Testis (tissue), 2 donors: ENCODE results near the gene ELMOD3.

Source experiments
- CTCF ChIP-seq, 3 experiments: fragments of 450-650 bp in 2 of 3; fragments of 200-600 bp in 1 of 3; sonication (generic) in 1 of 3; IDR thresholded peaks; one replicate each; pipeline ENCODE4 v1.5.1; 2016 to 2019; ENCODE audit warnings: antibody characterized with exemption in 3 of 3, mild to moderate bottlenecking in 2 of 3, moderate library complexity in 1 of 3
- POLR2A ChIP-seq: fragments of 450-650 bp; IDR thresholded peaks from one replicate; pipeline ENCODE4 v1.6.1; 2017; ENCODE audit warnings: antibody characterized with exemption, mild to moderate bottlenecking, moderate library complexity

GRCh38 chr2:85429213-85429923 lies 74.8 kb downstream of the ELMOD3 start:
- no peak for TF ChIP-seq POLR2A
- no peak for TF ChIP-seq CTCF (IDR thresholded peaks at IDR 0.05)
